Measurements from ENCODE around the gene FRMD5. TPM values are rescaled to one million over a fixed set of nuclear protein-coding genes. Genes with fewer than 3 reads are reported as not detected.
A peak's percentile ranks its signal among the peaks of the same experiment; 100 is the strongest.

FRMD5 gene
- total RNA-seq, 4 donors from 2014 or later = 0.31 to 0.72 TPM; not detected in 2

DNA sequence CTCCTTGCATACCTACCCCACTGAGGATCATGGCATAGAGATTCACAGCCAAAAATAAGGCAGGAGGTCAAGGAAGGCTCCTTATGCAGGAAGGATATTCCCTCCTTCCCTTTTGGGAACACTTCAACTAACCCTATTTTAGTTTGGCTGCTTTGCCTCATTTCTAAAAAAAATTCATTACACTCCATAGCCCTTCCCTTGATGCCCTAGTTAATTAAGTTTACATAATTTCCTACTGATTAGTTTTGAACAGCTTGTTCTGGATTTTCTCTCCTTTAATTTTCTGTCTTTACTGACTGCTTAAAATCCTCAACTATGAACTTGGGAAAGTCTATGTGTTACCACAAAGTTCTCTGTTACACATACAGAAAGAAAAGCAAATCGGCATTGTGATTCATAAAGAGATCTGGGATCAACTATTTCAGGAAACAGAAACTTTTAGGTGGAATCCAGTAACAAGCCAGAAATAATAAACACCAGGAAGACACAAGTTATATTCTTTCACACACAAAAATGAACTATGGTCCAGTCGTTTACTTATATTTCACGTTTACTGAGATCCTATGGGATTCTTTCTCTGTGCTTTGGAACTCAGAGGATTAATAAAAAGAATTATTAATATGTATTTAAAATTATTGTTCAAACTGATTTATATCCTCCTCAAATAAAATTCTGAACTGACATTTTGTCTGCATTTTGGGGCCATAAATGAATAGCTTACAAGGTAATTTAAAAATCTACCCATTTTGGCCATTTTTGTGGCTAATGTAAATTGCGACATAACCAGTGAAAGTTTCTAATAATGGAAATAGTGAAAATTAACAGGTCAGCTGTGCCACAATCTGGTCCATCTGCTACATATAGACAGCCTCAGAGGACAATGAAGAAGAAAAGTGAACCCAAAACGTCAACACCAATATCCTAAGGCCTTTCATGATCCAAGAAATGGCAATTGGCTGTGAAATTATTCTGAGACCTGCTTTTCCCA is 113.8 kb downstream of the FRMD5 start:
- no peak overlapping the region for H3K27ac ChIP-seq
- H3K4me1 ChIP-seq = no peaks in the 10 kb centered on the region
- WGBS = 81% methylated on average over 5 of the region's 5 CpGs
- DNase-seq (ENCODE audit: low spot score in 2 of 2) = no peak
- no peaks in the 10 kb centered on the region for H3K36me3 ChIP-seq
- TF ChIP-seq POLR2A (IDR thresholded peaks at IDR 0.05) (no peak), POLR2AphosphoS5 (IDR thresholded peaks at IDR 0.05) (no peak), EP300 (IDR thresholded peaks at IDR 0.05) (no peak)
- TF ChIP-seq, protein P1, sequence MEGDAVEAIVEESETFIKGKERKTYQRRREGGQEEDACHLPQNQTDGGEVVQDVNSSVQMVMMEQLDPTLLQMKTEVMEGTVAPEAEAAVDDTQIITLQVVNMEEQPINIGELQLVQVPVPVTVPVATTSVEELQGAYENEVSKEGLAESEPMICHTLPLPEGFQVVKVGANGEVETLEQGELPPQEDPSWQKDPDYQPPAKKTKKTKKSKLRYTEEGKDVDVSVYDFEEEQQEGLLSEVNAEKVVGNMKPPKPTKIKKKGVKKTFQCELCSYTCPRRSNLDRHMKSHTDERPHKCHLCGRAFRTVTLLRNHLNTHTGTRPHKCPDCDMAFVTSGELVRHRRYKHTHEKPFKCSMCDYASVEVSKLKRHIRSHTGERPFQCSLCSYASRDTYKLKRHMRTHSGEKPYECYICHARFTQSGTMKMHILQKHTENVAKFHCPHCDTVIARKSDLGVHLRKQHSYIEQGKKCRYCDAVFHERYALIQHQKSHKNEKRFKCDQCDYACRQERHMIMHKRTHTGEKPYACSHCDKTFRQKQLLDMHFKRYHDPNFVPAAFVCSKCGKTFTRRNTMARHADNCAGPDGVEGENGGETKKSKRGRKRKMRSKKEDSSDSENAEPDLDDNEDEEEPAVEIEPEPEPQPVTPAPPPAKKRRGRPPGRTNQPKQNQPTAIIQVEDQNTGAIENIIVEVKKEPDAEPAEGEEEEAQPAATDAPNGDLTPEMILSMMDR (IDR thresholded peaks at IDR 0.05) = no peak
- no peaks in the 10 kb centered on the region for H3K27me3 ChIP-seq
- H3K9me3 ChIP-seq = no peaks in the 10 kb centered on the region
- H3K4me3 ChIP-seq = no peak overlapping the region

DNA sequence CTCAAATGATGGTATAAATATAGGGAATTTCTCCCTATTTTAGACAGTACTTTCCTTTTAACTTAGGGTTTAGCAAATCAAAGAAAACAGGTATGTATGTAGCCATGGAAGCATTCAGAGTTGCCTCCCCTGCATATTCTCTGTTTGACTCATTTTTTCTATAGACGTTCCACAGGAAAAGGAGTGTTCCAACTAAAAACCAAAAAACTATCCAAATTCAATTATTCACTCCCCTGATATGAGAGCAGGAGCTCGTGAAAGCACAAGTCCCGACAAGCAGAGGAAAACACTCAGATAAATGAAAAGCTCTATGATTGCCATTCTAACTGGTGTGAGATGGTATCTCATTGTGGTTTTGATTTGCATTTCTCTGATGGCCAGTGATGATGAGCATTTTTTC is 119.5 kb downstream of the FRMD5 start:
- no peaks in the 10 kb centered on the region for H3K4me1 ChIP-seq
- DNase-seq (ENCODE audit: low spot score in 2 of 2) = no peak
- H3K4me3 ChIP-seq = no peak overlapping the region
- WGBS = 29% methylated on average over 3 of the region's 3 CpGs
- no peaks in the 10 kb centered on the region for H3K27me3 ChIP-seq
- H3K36me3 ChIP-seq = no peaks in the 10 kb centered on the region
- H3K9me3 ChIP-seq = no peaks in the 10 kb centered on the region
- TF ChIP-seq EP300 (IDR thresholded peaks at IDR 0.05) = no peak
- TF ChIP-seq, protein P1 (IDR thresholded peaks at IDR 0.05) = no peak
- no peak for TF ChIP-seq POLR2AphosphoS5 (IDR thresholded peaks at IDR 0.05)
- no peak for TF ChIP-seq POLR2A (IDR thresholded peaks at IDR 0.05)
- H3K27ac ChIP-seq = no peak overlapping the region

DNA sequence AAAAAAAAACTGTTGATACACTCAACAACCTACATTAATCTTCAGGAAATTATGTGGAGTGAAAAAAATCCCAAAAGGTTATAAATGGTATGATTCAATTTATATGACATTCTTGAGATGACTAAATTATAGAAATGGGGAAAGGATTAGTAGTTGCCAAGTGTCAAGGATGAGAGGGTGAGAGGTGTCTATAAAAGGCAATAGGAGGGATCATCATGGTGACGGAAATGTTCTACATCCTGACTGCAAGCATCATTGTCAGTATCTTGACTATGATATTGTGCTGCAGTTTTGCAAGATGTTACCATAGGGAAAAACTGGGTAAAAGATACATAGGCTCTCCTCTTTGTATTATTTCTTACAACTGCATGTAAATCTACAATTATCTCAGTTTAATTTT is 125.6 kb downstream of the FRMD5 start:
- TF ChIP-seq EP300 (IDR thresholded peaks at IDR 0.05) (no peak), POLR2A (IDR thresholded peaks at IDR 0.05) (no peak), POLR2AphosphoS5 (IDR thresholded peaks at IDR 0.05) (no peak)
- TF ChIP-seq, protein P1 (IDR thresholded peaks at IDR 0.05) = no peak
- H3K27ac ChIP-seq = no peak overlapping the region
- no peaks in the 10 kb centered on the region for H3K36me3 ChIP-seq
- no peak overlapping the region for H3K4me3 ChIP-seq
- no peak for DNase-seq (ENCODE audit: low spot score in 2 of 2)
- 93% methylated on average over 1 of the region's 1 CpG for WGBS
- H3K4me1 ChIP-seq = no peaks in the 10 kb centered on the region
- H3K9me3 ChIP-seq = no peaks in the 10 kb centered on the region
- H3K27me3 ChIP-seq = no peaks in the 10 kb centered on the region

DNA sequence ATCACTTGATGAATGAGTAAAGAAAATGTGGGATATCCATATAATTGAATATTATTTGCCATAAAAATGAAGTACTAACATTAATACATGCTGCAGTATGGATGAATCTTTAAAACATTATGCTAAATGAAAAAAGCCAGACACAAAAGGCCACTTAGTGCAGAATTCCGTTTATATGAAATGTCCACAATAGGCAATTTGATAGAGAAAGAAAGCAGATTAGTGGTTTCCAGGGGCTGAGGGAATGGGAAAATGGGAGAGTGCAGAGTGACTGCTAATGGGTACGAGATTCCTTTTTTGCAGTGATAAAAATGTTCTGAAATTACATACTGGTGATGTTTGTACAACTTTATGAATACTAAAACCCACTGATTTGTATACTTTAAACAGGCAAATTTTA is 126.7 kb downstream of the FRMD5 start:
- no peaks in the 10 kb centered on the region for H3K9me3 ChIP-seq
- H3K27me3 ChIP-seq = no peaks in the 10 kb centered on the region
- H3K36me3 ChIP-seq = no peaks in the 10 kb centered on the region
- H3K4me1 ChIP-seq = no peaks in the 10 kb centered on the region
- no peak overlapping the region for H3K4me3 ChIP-seq
- 86% methylated on average over 2 of the region's 2 CpGs for WGBS
- TF ChIP-seq POLR2A (IDR thresholded peaks at IDR 0.05) = no peak
- DNase-seq (ENCODE audit: low spot score in 2 of 2) = no peak
- no peak overlapping the region for H3K27ac ChIP-seq

DNA sequence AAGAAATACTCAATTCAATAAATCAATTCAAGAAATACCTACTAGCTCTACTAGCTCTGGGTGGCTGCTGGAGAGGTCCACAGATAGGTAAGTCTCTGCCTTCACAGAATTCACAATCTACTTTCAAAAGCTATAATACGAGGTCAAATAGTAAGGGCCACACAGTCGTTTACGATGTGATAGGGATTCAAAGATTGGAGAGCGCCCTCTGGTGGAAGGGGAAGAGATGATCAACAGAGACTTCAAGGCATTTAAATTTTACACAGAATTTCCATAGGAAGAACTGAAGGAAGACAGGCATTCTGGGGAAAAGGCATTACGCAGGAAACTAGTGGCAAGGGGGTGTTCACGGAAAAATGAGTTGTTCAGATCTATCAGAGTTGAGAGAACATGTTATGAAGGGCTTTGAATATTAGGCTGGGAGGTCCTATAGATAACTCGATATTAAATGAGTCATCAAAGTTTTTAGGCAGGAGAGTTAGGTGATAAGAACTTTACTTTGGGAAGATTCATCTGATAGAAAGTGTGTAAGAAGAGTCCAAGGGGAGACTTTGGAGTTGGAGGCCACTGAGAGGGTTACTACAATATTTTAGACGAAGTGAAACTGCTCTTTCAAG is 128.8 kb downstream of the FRMD5 start:
- no peaks in the 10 kb centered on the region for H3K4me1 ChIP-seq
- TF ChIP-seq, protein P1 (IDR thresholded peaks at IDR 0.05) = peak; percentile 51 to 53
- no peak for TF ChIP-seq EP300 (IDR thresholded peaks at IDR 0.05)
- H3K9me3 ChIP-seq = no peaks in the 10 kb centered on the region
- H3K27me3 ChIP-seq = no peaks in the 10 kb centered on the region
- WGBS = 30% methylated on average over 8 of the region's 8 CpGs
- no peak for DNase-seq (ENCODE audit: low spot score in 2 of 2)
- H3K4me3 ChIP-seq = no peak overlapping the region
- H3K36me3 ChIP-seq = no peaks in the 10 kb centered on the region
- H3K27ac ChIP-seq = no peak overlapping the region
